Naive B cell (primary cell): Measurements from ENCODE around the gene GNLY. TPM values are rescaled to one million over a fixed set of nuclear protein-coding genes. Genes with fewer than 3 reads are reported as not detected.

Experiments
- ATAC-seq, 2 donors: fragments of 150-1000 bp; cut with Tn5 transposase; 2 replicates each; pipeline ENCODE4 v1.10.0; 2021; ENCODE audit warnings: low read depth in 2 of 2, mild to moderate bottlenecking in 2 of 2, moderate library complexity in 2 of 2
- DNase-seq: peaks from one replicate; pipeline ENCODE4 v3.0.0; 2022
- H3K27ac Mint-ChIP-seq, 6 donors: one replicate each; pipeline ENCODE4 v1.8.0; 2020 to 2022; ENCODE audit warnings: mild to moderate bottlenecking in 6 of 6, mixed read lengths in 6 of 6, moderate library complexity in 5 of 6, inconsistent platforms in 2 of 6
- H3K27me3 Mint-ChIP-seq, 3 donors: one replicate each; pipeline ENCODE4 v1.8.0; 2021 to 2022; ENCODE audit warnings: mixed read lengths in 3 of 3, mild to moderate bottlenecking in 1 of 3
- H3K36me3 Mint-ChIP-seq, 2 donors: one replicate each; pipeline ENCODE4 v1.8.0; 2020 to 2022; ENCODE audit warnings: mixed read lengths in 2 of 2, inconsistent platforms in 1 of 2, mild to moderate bottlenecking in 1 of 2
- H3K4me1 Mint-ChIP-seq, 3 donors: one replicate each; pipeline ENCODE4 v1.8.0; 2020 to 2022; ENCODE audit warnings: mixed read lengths in 3 of 3, inconsistent platforms in 1 of 3, mild to moderate bottlenecking in 1 of 3, moderate library complexity in 1 of 3
- H3K4me3 Mint-ChIP-seq, 8 donors: one replicate each; pipeline ENCODE4 v1.8.0; 2020 to 2022; ENCODE audit warnings: mild to moderate bottlenecking in 8 of 8, mixed read lengths in 8 of 8, moderate library complexity in 8 of 8, inconsistent platforms in 2 of 8
- H3K9me3 Mint-ChIP-seq, 7 donors: one replicate each; pipeline ENCODE4 v1.8.0; 2020 to 2022; ENCODE audit warnings: mixed read lengths in 7 of 7, mild to moderate bottlenecking in 5 of 7, inconsistent platforms in 2 of 7, moderate library complexity in 1 of 7
- polyA plus RNA-seq, 6 donors: library from polyadenylated mRNA; unstranded; fragments of 300-500 nt; fragmentation: Illumina TruSeq; gene quantifications; one replicate each; pipeline ENCODE4 v1.2.3, GENCODE V29; 2021; ENCODE audit warnings: low read depth in 6 of 6

The GNLY gene
- 10 to 100 TPM in 4 of 6 donors, 1 to 10 TPM in 2; 6.3 to 20.4 (median 11.2) TPM for polyA plus RNA-seq

DNA sequence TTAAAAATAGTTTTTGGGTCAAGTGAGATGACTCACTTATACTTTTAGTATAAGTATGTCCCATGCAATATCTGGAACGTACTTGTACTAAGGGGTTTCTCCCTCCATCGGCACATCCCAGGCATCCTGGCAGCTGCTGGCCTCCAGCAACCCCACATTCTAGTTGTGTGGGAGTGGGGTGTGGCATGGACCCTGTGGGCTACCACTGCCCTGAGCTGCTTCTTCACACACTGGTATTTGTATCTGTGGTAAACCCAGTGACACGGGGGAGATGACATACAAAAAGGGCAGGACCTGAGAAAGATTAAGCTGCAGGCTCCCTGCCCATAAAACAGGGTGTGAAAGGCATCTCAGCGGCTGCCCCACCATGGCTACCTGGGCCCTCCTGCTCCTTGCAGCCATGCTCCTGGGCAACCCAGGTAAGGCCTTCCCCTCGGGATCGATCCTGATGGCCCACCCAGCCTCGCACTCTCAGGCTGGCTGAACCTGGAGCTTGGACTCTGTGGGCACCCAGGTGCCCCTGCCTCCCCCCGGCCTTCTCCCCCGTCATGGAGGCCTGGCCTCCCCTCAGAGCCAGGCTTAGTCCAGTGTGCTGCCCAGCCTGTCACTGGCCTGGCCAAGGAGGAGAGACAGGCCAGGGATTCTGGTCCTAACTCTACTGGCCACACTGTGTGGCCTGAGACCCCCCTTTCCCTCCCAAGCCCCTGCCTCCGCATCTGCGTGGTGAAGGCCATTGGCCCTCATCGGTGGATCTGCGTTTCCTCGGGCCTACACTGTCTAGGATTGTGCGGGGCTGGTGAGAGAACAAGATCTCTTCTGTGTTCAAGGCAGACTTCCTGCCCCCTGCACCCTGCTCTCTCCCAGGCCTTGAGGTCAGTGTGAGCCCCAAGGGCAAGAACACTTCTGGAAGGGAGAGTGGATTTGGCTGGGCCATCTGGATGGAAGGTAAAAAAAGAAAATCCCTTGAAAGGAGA lies at the start of gene GNLY:
GNLY (plus strand) TSS at position 307 of the 974 bp plus-strand sequence; CDS start at position 368, 61 bp downstream.
- H3K27me3 Mint-ChIP-seq = peaks cover 0 to 24% (median 0%) of the 10 kb centered on the region in 3 donors
- ATAC-seq (no peak), DNase-seq (no peak)
- H3K4me3 Mint-ChIP-seq = no peak within 1 kb of the TSS
- no peaks in the 10 kb centered on the region for H3K36me3 Mint-ChIP-seq
- H3K4me1 Mint-ChIP-seq = peaks cover 0 to 4% (median 2%) of the 10 kb centered on the region in 3 donors
- H3K9me3 Mint-ChIP-seq = peaks cover 0 to 2% (median 0%) of the 10 kb centered on the region in 7 donors
- H3K27ac Mint-ChIP-seq = peak within 1 kb of the TSS in 1 of 6 donors; percentile 49

DNA sequence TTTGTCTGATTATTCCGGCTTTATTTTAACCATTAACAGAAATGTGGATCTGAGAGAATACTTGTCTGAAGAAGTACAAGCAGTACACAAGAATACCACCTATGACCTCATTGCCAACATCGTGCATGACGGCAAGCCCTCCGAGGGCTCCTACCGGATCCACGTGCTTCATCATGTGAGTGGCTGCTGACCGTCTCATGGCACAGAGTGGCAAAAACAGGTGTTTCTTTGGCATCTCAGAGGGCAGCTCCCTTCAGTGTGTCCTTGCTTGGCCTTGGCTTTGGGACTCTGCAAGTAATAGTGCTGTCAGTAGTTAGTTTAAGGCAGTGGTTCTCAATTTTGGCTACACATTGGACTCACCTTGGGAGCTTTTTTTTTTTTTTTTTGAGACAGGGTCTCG lies 49.2 kb upstream of the GNLY start:
- Mint-ChIP-seq H3K4me1 (peaks cover 11 to 25% (median 14%) of the 10 kb centered on the region in 3 donors), H3K36me3 (peaks cover 15 to 23% of the 10 kb centered on the region in 2 donors), H3K4me3 (no peak overlapping the region), H3K27me3 (no peaks in the 10 kb centered on the region), H3K27ac (no peak overlapping the region), H3K9me3 (no peaks in the 10 kb centered on the region)
- DNase-seq (no peak), ATAC-seq (no peak)

DNA sequence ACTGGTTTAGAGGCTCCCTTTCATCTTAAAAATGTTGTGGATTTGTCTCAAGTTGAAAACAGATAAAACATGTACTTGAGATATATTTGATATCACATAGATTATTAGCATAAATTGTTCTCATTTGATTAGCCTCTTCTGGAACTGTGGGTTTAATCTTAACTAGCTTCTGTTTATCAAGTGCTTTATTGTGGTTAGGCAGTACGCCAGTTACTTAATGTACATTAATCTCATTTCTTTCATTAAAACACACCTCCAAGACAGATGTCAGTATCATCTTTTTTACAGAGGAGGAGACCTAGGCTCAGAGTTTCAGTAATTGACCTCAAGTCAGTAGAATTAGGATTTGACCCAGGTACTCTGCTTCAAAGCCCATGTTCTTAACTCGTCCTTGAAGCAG lies 48.0 kb upstream of the GNLY start:
- peaks cover 11 to 23% of the 10 kb centered on the region in 2 donors for H3K36me3 Mint-ChIP-seq
- H3K27me3 Mint-ChIP-seq = no peaks in the 10 kb centered on the region
- no peaks in the 10 kb centered on the region for H3K9me3 Mint-ChIP-seq
- H3K4me1 Mint-ChIP-seq = peaks cover 11 to 25% (median 14%) of the 10 kb centered on the region in 3 donors
- ATAC-seq (no peak), DNase-seq (no peak)
- no peak overlapping the region for H3K27ac Mint-ChIP-seq
- no peak overlapping the region for H3K4me3 Mint-ChIP-seq

DNA sequence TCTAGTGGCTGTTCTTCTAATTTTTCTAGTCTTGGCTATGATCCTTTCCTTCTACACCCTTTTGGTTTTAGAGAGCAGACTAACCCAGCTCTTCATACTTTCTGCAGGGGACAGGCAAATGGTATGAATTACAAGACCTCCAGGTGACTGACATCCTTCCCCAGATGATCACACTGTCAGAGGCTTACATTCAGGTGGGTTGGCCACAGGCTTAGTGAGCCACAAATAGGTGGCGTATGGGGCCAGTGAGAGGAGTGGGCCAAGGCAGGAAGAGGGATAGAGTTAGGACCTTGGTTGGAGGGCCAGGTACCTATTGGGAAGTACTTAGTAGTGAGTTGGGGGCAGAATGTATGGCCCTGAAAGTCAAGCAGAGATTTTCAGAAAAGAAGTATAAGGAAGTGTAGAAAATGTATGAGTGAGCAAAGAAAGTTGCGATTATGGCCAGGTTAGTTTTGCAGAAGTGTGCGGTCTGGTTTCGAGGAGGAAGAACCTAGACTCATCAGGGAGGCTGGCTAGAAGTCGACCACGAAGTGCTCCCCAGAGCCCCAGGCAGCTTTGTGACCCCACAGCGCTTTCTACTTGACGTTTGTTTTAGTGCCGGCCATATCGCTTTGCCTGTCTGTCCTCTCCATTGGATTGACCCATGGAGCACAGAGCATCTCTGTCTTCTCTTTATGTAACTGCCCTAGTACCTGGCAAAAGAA lies 46.2 kb upstream of the GNLY start:
- DNase-seq = peak; percentile 51
- Mint-ChIP-seq H3K27me3 (no peaks in the 10 kb centered on the region), H3K4me1 (peaks cover 11 to 25% (median 14%) of the 10 kb centered on the region in 3 donors), H3K9me3 (no peaks in the 10 kb centered on the region), H3K27ac (peak overlapping the region in 5 of 6 donors; percentile 55 to 92 (median 80)), H3K4me3 (peak overlapping the region in 3 of 8 donors; percentile 10 to 55 (median 45)), H3K36me3 (peaks cover 6 to 23% of the 10 kb centered on the region in 2 donors)
- peak; percentile 96 to 97 for ATAC-seq

DNA sequence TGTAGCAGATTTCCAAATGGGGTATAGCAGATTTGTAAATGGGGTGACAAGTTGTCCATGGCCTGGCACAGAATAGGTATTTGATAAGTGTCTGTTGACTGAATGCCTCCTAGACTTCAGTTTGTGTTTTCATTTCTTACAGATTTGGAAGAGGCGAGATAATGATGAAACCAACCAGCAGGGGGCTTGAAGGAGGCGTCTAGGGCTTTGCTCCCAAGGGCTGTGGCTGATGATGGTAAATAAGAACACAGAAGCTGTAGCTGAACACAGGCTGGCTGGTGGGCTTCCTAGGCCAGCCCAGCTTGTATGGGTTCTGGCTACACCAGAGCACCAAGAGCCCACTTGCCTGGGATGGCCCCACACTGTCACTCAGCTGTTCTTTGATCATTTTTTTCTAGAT lies 45.5 kb upstream of the GNLY start:
- peak; percentile 10 for DNase-seq
- peak; percentile 48 to 51 for ATAC-seq
- Mint-ChIP-seq H3K27me3 (no peaks in the 10 kb centered on the region), H3K36me3 (peaks cover 5 to 23% of the 10 kb centered on the region in 2 donors), H3K27ac (peak overlapping the region in 3 of 6 donors; percentile 39 to 60 (median 55)), H3K9me3 (no peaks in the 10 kb centered on the region), H3K4me1 (peaks cover 11 to 25% (median 14%) of the 10 kb centered on the region in 3 donors), H3K4me3 (peak overlapping the region in 3 of 8 donors; percentile 21 to 33 (median 27))

DNA sequence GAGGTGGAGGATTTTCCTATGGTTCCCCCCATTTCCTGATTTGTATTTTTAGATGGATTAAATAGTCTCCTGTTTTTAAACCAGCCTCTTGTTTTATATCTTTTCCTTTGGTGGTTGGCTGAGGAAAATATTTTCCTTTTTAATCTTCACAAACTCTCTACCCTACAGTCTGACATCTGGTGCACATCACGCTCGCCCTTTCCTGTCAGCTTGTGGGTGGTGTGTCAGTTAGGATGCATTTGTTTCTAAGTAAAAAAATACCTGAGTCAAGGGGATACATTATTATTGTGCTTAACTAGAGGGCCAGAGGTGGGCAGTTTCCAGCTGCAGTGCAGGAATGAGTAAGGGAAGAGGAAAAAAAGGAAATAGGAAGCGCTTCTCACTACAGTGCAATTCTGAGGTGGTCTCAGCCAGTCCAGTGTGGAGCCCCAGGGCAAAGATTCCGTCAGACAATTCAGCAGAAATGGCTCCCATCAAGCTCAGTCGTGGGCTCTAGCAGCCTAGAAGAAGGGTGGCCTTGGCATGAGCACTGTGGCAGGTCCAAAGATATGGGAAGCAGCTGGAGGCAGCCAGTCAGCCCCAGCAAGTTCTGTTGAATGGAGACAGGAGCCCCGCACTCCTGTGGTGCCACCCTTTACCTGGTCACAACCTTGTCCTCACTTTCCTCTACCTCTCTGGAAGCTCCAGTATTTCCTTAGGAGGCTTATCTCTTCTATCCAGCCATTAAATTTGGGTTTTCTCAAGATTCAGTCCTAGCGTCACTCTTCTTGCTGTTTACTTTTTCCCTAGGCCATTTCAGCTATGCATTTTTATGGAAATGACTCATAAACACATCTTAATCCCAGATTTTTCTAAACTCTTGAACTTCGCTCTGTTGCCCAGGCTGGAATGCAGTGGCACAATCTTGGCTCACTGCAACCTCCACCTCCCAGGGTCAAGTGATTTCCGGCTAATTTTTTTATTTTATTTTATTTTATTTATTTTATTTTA lies 44.7 kb upstream of the GNLY start:
- peak overlapping the region in 1 of 8 donors; percentile 41 for H3K4me3 Mint-ChIP-seq

DNA sequence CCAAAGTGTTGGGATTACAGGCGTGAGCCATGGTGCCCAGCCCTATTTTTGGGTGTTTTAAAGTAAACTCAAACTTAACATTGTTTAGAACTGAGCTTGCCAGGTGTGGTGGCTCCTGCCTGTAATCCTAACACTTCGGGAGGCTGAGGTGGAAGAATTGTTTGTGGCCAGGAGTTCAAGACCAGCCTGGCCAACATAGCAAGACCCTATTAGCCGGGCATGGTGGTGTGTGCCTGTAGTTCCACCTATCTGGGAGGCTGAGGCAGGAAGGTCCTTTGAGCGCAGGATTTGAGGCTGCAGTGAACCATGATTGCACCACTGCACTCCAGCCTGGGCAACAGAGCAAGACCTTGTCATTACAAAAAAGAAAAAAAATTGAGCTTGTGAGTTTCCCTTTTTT lies 43.7 kb upstream of the GNLY start:
- DNase-seq = no peak
- H3K9me3 Mint-ChIP-seq = no peaks in the 10 kb centered on the region
- H3K36me3 Mint-ChIP-seq = peaks cover 5 to 23% of the 10 kb centered on the region in 2 donors
- no peaks in the 10 kb centered on the region for H3K27me3 Mint-ChIP-seq
- H3K4me3 Mint-ChIP-seq = no peak overlapping the region
- no peak for ATAC-seq
- H3K27ac Mint-ChIP-seq = no peak overlapping the region
- H3K4me1 Mint-ChIP-seq = peaks cover 11 to 25% (median 14%) of the 10 kb centered on the region in 3 donors

More for the DNA sequence above, 44.7 kb upstream of the GNLY start:
- ATAC-seq = no peak
- H3K4me1 Mint-ChIP-seq = peaks cover 11 to 25% (median 14%) of the 10 kb centered on the region in 3 donors
- no peak for DNase-seq
- no peaks in the 10 kb centered on the region for H3K27me3 Mint-ChIP-seq
- H3K9me3 Mint-ChIP-seq = no peaks in the 10 kb centered on the region
- peak overlapping the region in 1 of 6 donors; percentile 74 for H3K27ac Mint-ChIP-seq
- H3K36me3 Mint-ChIP-seq = peaks cover 5 to 23% of the 10 kb centered on the region in 2 donors

DNA sequence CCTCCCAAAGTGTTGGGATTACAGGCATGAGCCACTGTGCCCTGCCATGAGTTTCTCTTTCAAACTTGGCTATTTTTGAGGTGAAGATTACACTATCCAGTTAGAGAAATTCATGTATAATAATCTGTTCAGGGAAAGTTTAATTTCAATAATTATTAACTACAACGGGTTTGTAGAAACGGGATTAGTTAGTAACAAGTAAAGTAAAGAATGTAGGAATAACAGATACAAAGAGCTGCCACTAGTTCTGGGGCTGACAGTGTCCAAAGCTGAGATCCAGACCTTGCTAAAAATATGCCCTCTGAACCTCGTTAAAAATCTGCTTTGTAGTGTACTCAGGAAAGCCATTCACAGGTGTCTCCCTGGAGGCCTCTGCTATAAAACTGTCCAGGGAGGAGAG lies 43.1 kb upstream of the GNLY start:
- Mint-ChIP-seq H3K4me1 (peaks cover 11 to 25% (median 14%) of the 10 kb centered on the region in 3 donors), H3K9me3 (no peaks in the 10 kb centered on the region), H3K27ac (peak overlapping the region in 1 of 6 donors; percentile 33), H3K27me3 (no peaks in the 10 kb centered on the region), H3K36me3 (peaks cover 5 to 23% of the 10 kb centered on the region in 2 donors), H3K4me3 (no peak overlapping the region)
- DNase-seq = no peak
- ATAC-seq = no peak

DNA sequence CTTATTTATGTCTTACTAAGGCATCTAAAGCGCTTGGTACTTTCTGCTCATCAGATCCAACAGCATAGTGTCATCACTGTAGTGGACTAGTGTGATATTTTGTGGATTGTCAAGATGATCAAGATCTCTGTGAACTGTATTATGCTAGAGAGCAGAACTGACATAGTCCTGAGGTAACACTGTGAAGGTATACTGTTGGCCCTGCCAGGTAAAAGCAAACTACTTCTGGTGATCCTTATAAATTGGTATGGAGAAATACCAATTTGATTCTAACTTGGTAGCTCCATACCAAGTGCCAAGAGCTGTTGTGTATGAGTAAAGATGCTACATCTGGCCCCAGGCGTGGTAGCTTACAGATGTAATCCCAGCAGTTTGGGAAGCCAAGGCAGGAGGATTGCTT lies 42.1 kb upstream of the GNLY start:
- H3K9me3 Mint-ChIP-seq = no peaks in the 10 kb centered on the region
- ATAC-seq = no peak
- no peak for DNase-seq
- H3K27ac Mint-ChIP-seq = no peak overlapping the region
- peaks cover 11 to 24% (median 14%) of the 10 kb centered on the region in 3 donors for H3K4me1 Mint-ChIP-seq
- H3K4me3 Mint-ChIP-seq = no peak overlapping the region
- H3K27me3 Mint-ChIP-seq = no peaks in the 10 kb centered on the region
- peaks cover 5 to 23% of the 10 kb centered on the region in 2 donors for H3K36me3 Mint-ChIP-seq

DNA sequence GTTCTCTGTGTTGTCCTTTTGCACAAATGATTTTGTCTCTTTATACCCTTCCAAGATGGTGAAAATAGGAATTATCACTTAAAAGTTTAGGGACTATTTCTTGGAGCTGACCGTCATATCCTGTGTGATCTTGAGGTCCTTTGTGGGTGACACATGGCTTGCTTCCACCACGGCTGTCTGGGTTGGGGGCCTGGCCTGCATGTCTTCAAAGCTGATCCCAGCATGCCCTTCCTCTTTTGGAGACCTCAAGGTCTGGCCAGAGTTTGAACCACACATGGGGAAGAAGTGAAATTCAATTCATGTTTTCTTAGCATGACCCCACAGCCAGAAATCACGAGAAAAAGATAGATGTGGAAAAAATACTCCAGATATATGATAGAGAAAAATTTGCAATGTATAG lies 40.2 kb upstream of the GNLY start:
- Mint-ChIP-seq H3K4me3 (peak overlapping the region in 1 of 8 donors; percentile 12), H3K27me3 (no peaks in the 10 kb centered on the region), H3K36me3 (peaks cover 7 to 9% of the 10 kb centered on the region in 2 donors), H3K27ac (no peak overlapping the region), H3K9me3 (no peaks in the 10 kb centered on the region), H3K4me1 (peaks cover 0 to 5% (median under 1%) of the 10 kb centered on the region in 3 donors)
- DNase-seq (no peak), ATAC-seq (no peak)

DNA sequence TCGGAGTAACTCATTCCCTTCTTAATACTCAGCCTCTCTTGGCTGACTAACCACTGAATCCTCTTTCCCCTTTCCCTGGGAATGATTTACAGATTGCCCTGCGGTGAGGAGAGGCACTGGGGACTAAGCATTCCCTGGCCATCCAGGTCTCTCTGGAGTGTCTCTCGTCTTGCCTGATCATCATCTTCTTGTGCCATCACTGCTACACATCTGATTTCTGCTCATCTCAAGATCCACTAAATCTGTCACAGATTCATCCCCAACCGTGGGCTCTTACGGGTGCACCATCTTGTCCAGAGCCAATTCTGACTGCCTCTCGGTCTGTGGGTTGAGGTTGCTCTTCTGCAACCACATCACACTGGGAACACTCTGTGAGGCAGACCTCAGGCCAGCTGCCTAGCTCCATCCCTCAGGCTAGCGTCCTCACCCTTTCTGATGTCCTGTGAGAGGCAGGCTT lies 38.2 kb upstream of the GNLY start:
- Mint-ChIP-seq H3K4me3 (no peak overlapping the region), H3K4me1 (no peaks in the 10 kb centered on the region), H3K27ac (peak overlapping the region in 2 of 6 donors; percentile 30 to 38), H3K9me3 (no peaks in the 10 kb centered on the region), H3K36me3 (peaks cover 0 to 9% of the 10 kb centered on the region in 2 donors), H3K27me3 (no peaks in the 10 kb centered on the region)
- DNase-seq = no peak
- ATAC-seq = no peak

DNA sequence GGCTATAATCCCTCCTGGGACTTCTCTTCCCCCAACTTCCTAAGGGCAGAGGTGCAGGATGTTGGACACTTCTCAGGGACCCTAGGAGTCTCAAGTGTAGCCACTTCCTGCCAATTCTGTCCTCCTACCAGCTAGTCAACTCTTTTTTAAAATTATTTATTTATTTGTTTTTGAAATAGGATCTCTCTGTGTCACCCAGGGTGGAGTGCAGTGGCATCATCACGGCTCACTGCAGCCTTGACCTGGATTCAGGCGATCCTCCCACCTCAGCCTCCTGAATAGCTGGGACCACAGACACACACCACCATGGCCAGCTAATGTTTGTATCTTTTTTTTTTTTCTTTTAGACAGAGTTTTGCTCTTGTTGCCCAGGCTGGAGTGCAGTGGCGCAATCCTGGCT lies 37.7 kb upstream of the GNLY start:
- no peak overlapping the region for H3K4me3 Mint-ChIP-seq
- no peak for DNase-seq
- no peak for ATAC-seq
- H3K4me1 Mint-ChIP-seq = no peaks in the 10 kb centered on the region
- H3K36me3 Mint-ChIP-seq = peaks cover 0 to 9% of the 10 kb centered on the region in 2 donors
- H3K27ac Mint-ChIP-seq = no peak overlapping the region
- no peaks in the 10 kb centered on the region for H3K27me3 Mint-ChIP-seq
- H3K9me3 Mint-ChIP-seq = no peaks in the 10 kb centered on the region
